Adipose tissue (tissue), 3 donors: ENCODE measurements around the gene ATP13A2. TPM values are rescaled to one million over a fixed set of nuclear protein-coding genes. Genes with fewer than 3 reads are reported as not detected.
"Not testable (repeated sequence)": the region's sequence is repeated elsewhere in the genome, so short reads cannot be mapped to it uniquely, and the experiment has no call there.

Source experiments
- H3K27ac ChIP-seq: one replicate; pipeline ENCODE4 v1.5.1; 2013; ENCODE audit warnings: low read depth, low read length
- WGBS, 3 donors: extraction: QIAGEN DNeasy Blood & Tissue Kit; methylation state at CpG; one replicate each; pipeline ENCODE4 v1.1.7; 2013; 5-methylcytosine and 5-hydroxymethylcytosine counted together
- polyA plus RNA-seq, 3 donors: library from polyadenylated mRNA; stranded (reverse); fragments of 200-250 nt; gene quantifications; one replicate each; pipeline ENCODE4 v1.2.3, GENCODE V29; 2013
- donor health status: healthy with polysubstance abuse.
- donor health status: Bipolar disorder and iron deficiency.
- donor health status: healthy.

Gene ATP13A2
- polyA plus RNA-seq, 3 donors, result 14.2 to 36.9 (median 26.8) TPM

- WGBS, 3 donors, result 93 to 94% (median 93%) methylated on average over 28 of the region's 28 CpGs
- no peak overlapping the region for H3K27ac ChIP-seq
These were observed 41.4 kb downstream of the ATP13A2 start for GRCh38 chr1:16970132-16970910.

DNA sequence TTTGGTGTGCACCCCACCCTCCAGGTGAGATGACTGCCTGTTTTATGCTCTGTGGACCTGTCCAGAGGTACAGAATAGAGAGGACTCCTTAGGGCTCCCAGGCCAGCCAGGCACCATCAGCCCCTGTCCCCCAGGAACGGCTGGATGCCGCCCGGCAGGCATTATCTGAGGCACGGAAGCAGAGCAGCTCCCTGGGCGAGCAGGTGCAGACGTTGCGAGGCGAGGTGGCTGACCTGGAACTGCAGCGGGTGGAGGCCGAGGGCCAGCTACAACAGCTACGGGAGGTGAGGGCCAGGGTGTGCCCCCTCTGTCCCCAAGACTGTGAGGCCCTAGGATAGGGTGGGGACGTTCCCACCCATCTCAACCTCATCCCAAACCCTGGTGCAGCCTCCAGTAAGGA, 42.1 kb downstream of the ATP13A2 start:
- WGBS, 3 donors, result 92 to 96% (median 94%) methylated on average over 12 of the region's 12 CpGs
- no peak overlapping the region for H3K27ac ChIP-seq

- no peak overlapping the region for H3K27ac ChIP-seq
- 90% methylated on average over 13 to 14 of the region's 14 CpGs for WGBS, 3 donors
These were observed 42.6 kb downstream of the ATP13A2 start for GRCh38 chr1:16969057-16969611.

DNA sequence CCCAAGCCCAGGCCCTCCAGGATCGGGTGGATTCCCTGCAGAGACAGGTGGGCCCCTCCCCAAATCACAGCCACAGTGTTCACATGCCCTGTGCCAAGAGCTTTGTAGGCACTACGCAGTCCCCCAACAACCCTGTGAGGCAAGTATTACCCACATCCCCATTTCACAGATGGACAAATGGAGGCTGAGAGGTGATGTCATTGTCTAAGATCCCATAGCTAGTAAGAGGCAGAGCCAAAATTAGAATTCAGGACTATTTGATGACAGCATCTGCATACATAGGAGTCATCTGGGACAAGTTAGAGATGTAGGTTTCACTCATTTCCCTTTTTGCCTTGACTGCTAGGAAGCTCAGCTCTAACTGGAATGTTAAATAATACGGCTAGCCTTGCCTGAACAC, 43.4 kb downstream of the ATP13A2 start:
- no peak overlapping the region for H3K27ac ChIP-seq
- 96 to 100% (median 99%) methylated on average over 3 of the region's 3 CpGs for WGBS, 3 donors

- WGBS, 3 donors, result 96 to 97% (median 96%) methylated on average over 20 to 21 of the region's 21 CpGs
- H3K27ac ChIP-seq, result no peak overlapping the region
These were observed 43.8 kb downstream of the ATP13A2 start for GRCh38 chr1:16967962-16968361.

DNA sequence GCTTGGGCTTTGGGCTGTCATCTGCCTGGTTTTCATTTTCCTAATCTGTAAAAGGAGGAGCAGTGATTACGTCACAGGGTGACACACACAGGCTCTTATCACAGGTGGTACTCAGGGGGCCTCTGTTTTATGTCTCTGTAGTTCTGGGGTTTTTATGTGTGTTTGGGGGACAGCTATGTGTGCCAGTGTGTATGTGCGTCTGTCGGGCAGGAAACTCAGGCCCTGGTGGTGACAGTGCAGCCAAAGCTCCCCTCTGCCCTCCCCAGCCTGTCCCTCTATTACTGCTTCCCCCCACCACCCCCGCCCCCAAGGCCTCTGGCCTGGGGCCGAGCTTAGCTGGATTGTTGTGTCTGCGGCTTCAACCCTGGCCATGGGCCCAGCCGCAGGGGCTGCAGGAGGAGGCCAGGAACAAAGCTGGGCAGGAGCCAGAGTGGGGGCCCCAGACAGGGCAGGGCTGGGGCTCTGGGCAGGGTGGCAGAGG, 44.6 kb downstream of the ATP13A2 start:
- no peak overlapping the region for H3K27ac ChIP-seq
- WGBS, 3 donors, result 28 to 43% (median 29%) methylated on average over 7 of the region's 7 CpGs

DNA sequence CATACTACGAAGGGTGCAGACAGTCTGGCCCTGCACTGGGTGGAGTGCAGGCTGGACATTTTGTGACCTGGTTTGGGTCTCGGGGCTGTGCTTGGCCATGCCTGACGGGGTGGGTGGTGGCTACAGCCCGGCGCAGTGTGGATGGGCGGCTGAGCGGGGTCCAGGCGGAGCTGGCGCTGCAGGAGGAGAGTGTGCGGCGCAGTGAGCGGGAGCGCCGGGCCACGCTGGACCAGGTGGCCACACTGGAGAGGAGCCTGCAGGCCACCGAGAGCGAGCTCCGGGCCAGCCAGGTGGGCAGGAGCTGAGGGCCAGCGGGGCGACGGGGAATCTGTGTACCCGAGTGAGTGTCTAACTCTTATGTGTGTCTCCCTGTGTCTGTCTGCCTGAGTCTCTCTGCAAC, 45.4 kb downstream of the ATP13A2 start:
- no peak overlapping the region for H3K27ac ChIP-seq
- 96 to 97% (median 96%) methylated on average over 22 of the region's 22 CpGs for WGBS, 3 donors

DNA sequence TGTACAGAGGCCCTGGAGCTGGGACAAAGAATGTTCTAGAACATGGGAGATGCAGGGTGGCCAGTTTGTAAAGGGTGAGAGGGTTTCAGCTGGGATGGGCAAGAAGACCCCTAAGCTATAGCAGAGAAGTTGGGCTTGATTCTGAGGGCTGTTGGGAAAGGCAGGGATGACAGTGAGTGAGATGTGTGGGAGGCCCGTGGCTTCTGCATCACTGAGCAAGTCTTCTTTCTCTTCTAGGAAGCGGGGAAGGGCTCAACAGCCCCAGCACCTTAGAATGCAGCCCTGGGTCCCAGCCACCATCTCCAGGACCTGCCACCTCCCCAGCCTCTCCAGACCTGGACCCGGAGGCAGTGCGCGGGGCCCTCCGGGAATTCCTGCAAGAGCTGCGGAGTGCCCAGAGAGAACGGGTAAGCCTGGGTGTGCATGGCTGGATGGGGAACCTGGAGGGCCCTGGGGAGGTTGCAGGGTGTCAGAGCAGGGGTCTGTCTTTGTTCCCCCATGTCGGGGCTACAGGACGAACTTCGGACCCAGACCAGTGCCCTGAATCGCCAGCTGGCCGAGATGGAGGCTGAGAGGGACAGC, 46.2 kb downstream of the ATP13A2 start:
- WGBS, 3 donors, result 92 to 95% (median 93%) methylated on average over 13 of the region's 13 CpGs
- no peak overlapping the region for H3K27ac ChIP-seq

DNA sequence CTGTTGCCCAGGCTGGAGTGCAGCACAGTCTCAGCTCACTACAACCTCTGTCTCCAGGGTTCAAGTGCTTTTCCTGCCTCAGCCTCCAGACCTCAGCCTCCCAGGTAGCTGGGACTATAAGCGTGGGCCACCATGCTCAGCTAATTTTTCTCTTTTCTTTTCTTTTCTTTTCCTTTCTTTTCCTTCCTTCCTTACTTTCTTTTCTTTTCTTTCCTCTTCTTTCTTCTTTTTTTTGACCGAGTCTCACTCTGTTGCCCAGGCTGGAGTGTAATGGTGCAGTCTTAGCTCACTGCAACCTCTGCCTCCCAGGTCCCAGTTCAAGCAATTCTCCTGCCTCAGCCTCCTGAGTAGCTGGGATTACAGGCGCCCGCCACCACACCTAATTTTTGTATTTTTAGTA, 47.6 kb downstream of the ATP13A2 start:
- 95 to 97% (median 96%) methylated on average over 4 of the region's 4 CpGs for WGBS, 3 donors
- not testable (repeated sequence) for H3K27ac ChIP-seq

DNA sequence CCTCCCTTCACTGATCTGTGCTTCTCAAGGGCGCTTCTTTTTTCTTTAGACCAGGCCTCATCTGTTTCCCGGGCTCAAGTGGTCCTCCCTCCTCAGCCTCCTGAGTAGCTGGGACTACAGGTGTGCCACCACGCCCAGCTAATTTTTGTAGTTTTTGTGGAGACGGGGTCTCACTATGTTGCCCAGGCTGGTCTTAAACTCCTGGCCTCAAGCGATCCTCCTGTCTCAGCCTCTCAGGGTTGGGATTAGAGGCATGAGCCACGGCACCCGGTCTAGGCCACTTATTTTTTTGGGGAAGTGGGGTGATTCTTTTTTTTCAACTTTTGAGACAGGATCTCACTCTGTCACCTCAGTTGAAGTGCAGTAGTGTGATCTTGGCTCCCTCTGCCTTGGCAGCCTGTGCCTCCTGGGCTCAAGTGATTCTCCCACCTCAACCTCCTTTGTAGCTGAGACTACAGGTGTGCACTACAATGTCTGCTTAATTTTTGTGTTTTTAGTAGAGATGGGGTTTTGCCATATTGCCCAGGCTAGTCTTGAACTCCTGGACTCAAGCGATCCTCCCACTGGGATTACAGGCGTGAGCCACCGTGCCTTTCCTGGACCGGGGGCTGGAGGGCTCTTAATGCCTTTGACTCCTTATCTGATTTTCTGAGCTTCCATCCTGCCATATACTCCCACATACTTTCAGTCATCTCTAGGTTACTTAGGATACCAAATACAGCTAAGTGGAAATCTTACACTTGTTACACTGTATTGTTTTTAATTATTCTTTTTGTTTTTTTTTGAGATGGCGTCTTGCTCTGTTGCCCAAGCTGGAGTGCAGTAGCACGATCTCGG, 50.2 kb downstream of the ATP13A2 start:
- WGBS, 3 donors, result 77 to 79% (median 78%) methylated on average over 14 of the region's 14 CpGs
- H3K27ac ChIP-seq, result no peak overlapping the region

DNA sequence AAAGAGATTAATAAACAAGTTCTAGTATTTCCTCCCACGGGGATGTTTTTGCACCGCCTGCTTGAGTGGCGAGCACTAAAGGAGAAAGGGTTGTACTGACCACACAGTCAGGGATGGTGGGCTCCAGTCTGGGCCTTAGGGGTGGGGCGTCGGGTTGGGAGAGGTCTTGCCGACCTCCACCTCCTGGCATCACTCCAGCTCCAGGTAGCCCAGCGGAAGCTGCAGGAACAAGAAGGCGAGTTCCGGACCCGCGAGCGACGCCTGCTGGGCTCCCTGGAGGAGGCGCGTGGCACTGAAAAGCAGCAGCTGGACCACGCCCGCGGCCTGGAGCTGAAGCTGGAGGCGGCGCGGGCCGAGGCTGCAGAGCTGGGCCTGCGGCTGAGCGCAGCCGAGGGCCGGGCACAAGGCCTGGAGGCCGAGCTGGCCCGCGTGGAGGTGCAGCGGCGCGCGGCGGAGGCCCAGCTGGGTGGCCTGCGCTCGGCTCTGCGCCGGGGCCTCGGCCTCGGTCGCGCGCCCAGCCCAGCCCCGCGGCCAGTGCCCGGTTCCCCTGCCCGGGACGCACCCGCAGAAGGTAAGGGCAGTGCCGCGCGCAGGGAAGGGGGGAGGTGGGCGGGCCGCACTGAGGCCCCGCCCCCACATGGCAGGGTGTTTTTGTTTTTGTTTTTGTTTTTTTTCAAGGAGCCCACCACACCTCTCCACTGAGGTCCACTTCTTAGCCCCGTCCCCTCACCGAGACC, 51.0 kb downstream of the ATP13A2 start:
- no peak overlapping the region for H3K27ac ChIP-seq
- 4 to 7% (median 4%) methylated on average over 27 to 57 of the region's 57 CpGs for WGBS, 3 donors

DNA sequence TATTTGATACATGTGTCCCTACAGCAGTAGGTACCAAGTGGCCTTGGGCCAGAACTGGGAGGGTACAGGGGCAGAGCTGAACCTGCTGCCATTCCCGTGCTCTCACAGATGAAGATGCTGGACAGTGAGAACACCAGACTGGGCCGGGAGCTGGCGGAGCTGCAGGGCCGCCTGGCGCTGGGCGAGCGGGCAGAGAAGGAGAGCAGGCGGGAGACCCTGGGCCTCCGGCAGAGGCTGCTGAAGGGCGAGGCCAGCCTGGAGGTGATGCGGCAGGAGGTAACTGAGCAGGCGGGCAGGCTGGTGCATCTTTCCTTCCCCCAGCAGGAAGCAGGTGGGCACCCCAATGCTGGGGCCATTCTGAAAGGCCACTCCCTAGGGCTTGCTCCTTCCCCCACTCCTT, 53.3 kb downstream of the ATP13A2 start:
- H3K27ac ChIP-seq, result no peak overlapping the region
- WGBS, 3 donors, result 92 to 96% (median 93%) methylated on average over 10 to 12 of the region's 12 CpGs

GRCh38 chr1:16957731-16958130, 54.0 kb downstream of the ATP13A2 start:
- no peak overlapping the region for H3K27ac ChIP-seq
- WGBS, 3 donors, result 63 to 92% (median 76%) methylated on average over 8 of the region's 8 CpGs

DNA sequence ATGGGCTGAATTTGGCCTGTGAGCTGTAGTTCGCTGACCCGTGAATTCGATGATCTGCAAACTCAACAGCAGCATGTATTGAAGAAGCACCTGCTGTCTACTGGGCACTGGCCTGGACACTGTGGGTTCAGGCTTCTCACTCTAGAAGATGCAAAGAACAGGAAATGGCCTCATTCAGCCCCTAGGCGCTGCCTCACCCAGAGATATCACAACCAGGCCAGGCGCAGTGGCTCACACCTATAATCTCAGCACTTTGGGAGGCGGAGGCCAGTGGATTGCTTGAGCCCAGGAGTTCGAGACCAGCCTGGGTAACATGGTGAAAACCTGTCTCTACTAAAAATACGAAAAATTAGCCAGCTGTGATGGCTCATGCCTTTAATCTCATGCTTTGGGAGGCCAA, 55.0 kb downstream of the ATP13A2 start:
- no peak overlapping the region for H3K27ac ChIP-seq
- WGBS, 3 donors, result 92 to 95% (median 92%) methylated on average over 8 of the region's 8 CpGs

DNA sequence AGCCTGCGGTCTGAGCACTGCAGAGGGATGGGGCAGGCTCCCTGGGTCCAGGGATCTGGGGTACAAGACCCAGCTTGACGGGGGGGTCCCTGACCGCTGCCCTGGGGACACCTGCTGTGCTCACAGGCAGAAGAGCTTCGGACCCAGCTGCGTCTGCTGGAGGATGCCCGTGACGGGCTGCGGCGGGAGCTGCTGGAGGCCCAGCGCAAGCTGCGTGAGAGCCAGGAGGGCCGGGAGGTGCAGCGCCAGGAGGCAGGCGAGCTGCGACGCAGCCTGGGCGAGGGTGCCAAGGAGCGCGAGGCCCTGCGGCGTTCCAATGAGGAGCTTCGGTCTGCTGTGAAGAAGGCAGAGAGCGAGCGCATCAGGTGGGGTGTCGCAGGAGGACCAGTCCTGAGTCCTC, 56.5 kb downstream of the ATP13A2 start:
- H3K27ac ChIP-seq, result no peak overlapping the region
- 96% methylated on average over 25 of the region's 25 CpGs for WGBS, 3 donors

DNA sequence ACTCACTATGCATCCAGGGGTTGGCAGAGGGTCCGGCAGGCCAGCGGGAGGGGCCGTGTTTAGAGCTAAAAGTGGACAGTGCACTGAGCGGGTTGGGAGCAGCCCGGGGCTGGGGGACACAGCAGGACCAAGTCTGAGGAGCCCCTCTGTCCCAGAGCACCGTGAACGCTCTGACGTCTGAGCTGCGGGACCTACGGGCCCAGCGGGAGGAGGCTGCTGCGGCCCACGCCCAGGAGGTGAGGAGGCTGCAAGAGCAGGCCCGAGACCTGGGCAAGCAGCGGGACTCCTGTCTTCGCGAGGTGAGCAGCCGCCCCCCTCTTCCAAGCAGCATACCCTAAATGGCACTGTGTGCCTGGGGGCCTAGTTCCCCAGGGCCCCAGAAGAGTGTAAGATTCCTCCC, 57.1 kb downstream of the ATP13A2 start:
- H3K27ac ChIP-seq, result no peak overlapping the region
- 89 to 96% (median 95%) methylated on average over 18 of the region's 18 CpGs for WGBS, 3 donors

DNA sequence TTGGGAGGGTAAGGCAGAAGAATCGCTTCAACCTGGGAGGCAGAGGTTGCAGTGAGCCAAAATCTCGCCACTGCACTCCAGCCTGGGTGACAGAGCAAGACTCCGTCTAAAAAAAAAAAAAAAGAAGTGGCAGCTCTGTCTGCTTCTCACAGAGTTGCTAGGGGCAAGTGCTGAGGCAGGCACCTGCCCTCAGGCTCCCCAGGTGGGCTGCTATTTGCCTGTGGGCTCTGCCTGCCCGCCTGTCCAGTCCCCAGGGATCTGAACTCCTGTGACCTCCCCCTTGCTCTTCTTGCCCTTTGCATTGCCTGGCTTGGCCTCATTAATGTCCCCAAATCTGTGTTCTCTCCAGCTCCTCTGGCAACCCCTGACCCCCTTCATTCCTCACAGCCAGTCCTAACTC, 59.4 kb downstream of the ATP13A2 start:
- WGBS, 3 donors, result 88 to 100% (median 89%) methylated on average over 2 to 4 of the region's 4 CpGs
- not testable (repeated sequence) for H3K27ac ChIP-seq

DNA sequence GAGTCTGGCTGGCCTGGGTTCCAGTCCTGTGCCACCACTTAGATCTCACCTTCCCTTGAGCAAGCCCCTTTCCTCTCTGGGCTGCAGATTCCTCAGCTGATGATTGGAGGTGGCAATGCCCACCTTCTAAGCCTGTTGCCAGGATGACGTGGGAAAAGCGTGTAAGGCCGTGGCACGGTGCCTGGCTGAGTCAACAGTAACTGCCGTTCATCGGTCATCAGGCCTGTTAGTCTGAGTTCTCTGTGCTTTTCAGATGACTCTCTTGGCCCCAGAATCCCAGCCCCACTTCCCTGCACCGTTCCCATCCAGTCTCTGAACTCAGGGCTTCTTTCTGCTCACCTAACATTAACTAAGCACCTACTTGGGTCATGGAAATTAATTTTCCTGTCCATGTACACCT, 62.7 kb downstream of the ATP13A2 start:
- H3K27ac ChIP-seq, result not testable (repeated sequence)
- 32 to 70% (median 60%) methylated on average over 6 to 7 of the region's 7 CpGs for whole genome bisulfite sequencing, 3 donors
